ENCODE results near the gene WNT10A. TPM values are rescaled to one million over a fixed set of nuclear protein-coding genes. Genes with fewer than 3 reads are reported as not detected.

WNT10A gene
- total RNA-seq, 1 experiment from 2014 or later: 2.4 TPM

- BruUV-seq (replicated peaks): no TSS peak
- no peak overlapping the region for H3K4me3 Mint-ChIP-seq (ENCODE audit: low read depth, unreplicated experiment)
- H3K27ac Mint-ChIP-seq (ENCODE audit: unreplicated experiment): no peak overlapping the region
- DNase-seq: no peak
- TF ChIP-seq, protein P1, sequence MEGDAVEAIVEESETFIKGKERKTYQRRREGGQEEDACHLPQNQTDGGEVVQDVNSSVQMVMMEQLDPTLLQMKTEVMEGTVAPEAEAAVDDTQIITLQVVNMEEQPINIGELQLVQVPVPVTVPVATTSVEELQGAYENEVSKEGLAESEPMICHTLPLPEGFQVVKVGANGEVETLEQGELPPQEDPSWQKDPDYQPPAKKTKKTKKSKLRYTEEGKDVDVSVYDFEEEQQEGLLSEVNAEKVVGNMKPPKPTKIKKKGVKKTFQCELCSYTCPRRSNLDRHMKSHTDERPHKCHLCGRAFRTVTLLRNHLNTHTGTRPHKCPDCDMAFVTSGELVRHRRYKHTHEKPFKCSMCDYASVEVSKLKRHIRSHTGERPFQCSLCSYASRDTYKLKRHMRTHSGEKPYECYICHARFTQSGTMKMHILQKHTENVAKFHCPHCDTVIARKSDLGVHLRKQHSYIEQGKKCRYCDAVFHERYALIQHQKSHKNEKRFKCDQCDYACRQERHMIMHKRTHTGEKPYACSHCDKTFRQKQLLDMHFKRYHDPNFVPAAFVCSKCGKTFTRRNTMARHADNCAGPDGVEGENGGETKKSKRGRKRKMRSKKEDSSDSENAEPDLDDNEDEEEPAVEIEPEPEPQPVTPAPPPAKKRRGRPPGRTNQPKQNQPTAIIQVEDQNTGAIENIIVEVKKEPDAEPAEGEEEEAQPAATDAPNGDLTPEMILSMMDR (IDR thresholded peaks at IDR 0.05; ENCODE audit: unreplicated experiment): no peak
- H3K27me3 Mint-ChIP-seq (ENCODE audit: unreplicated experiment): peaks cover 65% of the 10 kb centered on the region
- peaks cover 11% of the 10 kb centered on the region for H3K36me3 Mint-ChIP-seq (ENCODE audit: insufficient read depth, unreplicated experiment)
- H3K9me3 Mint-ChIP-seq (ENCODE audit: low read depth, unreplicated experiment): no peaks in the 10 kb centered on the region
- intact Hi-C loops (cut with micrococcal nuclease; ENCODE audit: unreplicated experiment): loop anchor here (1.0 to 10.0 kb wide), 3 partner anchors 23 to 279 kb away; no protein-coding TSS in a partner anchor
- CTCF ChIA-PET: interaction anchor here (0.6 to 4.5 kb wide), 8 partner anchors 10 to 419 kb away, joined by 3 to 70 read pairs (median 9); no protein-coding TSS in a partner anchor
- H3K4me1 Mint-ChIP-seq (ENCODE audit: low read depth, unreplicated experiment): peaks cover 7% of the 10 kb centered on the region
Measured at GRCh38 chr2:218875692-218876246, 4.9 kb upstream of the WNT10A start.

- no TSS peak for BruUV-seq (replicated peaks)
- peaks cover 65% of the 10 kb centered on the region for H3K27me3 Mint-ChIP-seq (ENCODE audit: unreplicated experiment)
- intact Hi-C loops (cut with micrococcal nuclease; ENCODE audit: unreplicated experiment): loop anchor here (1.0 to 10.0 kb wide), 3 partner anchors 22 to 278 kb away; no protein-coding TSS in a partner anchor
Measured at GRCh38 chr2:218876562-218877219, 4.0 kb upstream of the WNT10A start.

GRCh38 chr2:218877331-218877730 is 3.3 kb upstream of the WNT10A start:
- DNase-seq: no peak
- Mint-ChIP-seq H3K36me3 (ENCODE audit: insufficient read depth, unreplicated experiment) (peaks cover 24% of the 10 kb centered on the region), H3K4me3 (ENCODE audit: low read depth, unreplicated experiment) (no peak overlapping the region), H3K27me3 (ENCODE audit: unreplicated experiment) (peaks cover 65% of the 10 kb centered on the region), H3K27ac (ENCODE audit: unreplicated experiment) (no peak overlapping the region), H3K9me3 (ENCODE audit: low read depth, unreplicated experiment) (no peaks in the 10 kb centered on the region), H3K4me1 (ENCODE audit: low read depth, unreplicated experiment) (peaks cover 21% of the 10 kb centered on the region)
- TF ChIP-seq, protein P1 (IDR thresholded peaks at IDR 0.05; ENCODE audit: unreplicated experiment): no peak
- intact Hi-C loops (cut with micrococcal nuclease; ENCODE audit: unreplicated experiment): loop anchor here (5.0 to 10.0 kb wide), 2 partner anchors 100 to 277 kb away; no protein-coding TSS in a partner anchor
- BruUV-seq (replicated peaks): no TSS peak
- CTCF ChIA-PET: interaction anchor here (1.7 to 4.5 kb wide), 2 partner anchors 18 to 20 kb away, joined by 9 to 70 read pairs; no protein-coding TSS in a partner anchor

More at GRCh38 chr2:218876562-218877219, 4.0 kb upstream of the WNT10A start:
- no peak overlapping the region for H3K27ac Mint-ChIP-seq (ENCODE audit: unreplicated experiment)
- DNase-seq: peak; percentile 82
- CTCF ChIA-PET: interaction anchor here (0.6 to 4.5 kb wide), 9 partner anchors 9 to 193 kb away, joined by 3 to 70 read pairs (median 9); no protein-coding TSS in a partner anchor
- H3K4me1 Mint-ChIP-seq (ENCODE audit: low read depth, unreplicated experiment): peaks cover 15% of the 10 kb centered on the region
- TF ChIP-seq, protein P1 (IDR thresholded peaks at IDR 0.05; ENCODE audit: unreplicated experiment): peak; percentile 95
- no peak overlapping the region for H3K4me3 Mint-ChIP-seq (ENCODE audit: low read depth, unreplicated experiment)
- H3K9me3 Mint-ChIP-seq (ENCODE audit: low read depth, unreplicated experiment): no peaks in the 10 kb centered on the region
- H3K36me3 Mint-ChIP-seq (ENCODE audit: insufficient read depth, unreplicated experiment): peaks cover 20% of the 10 kb centered on the region

- peaks cover 27% of the 10 kb centered on the region for H3K4me1 Mint-ChIP-seq (ENCODE audit: low read depth, unreplicated experiment)
Measured at GRCh38 chr2:218877891-218878290, 2.8 kb upstream of the WNT10A start.

More at GRCh38 chr2:218877891-218878290, 2.8 kb upstream of the WNT10A start:
- CTCF ChIA-PET: interaction anchor here (1.1 to 4.5 kb wide), 2 partner anchors 20 to 35 kb away, joined by 3 to 70 read pairs; no protein-coding TSS in a partner anchor
- intact Hi-C loops (cut with micrococcal nuclease; ENCODE audit: unreplicated experiment): loop anchor here (5.0 to 10.0 kb wide), 2 partner anchors 99 to 277 kb away; no protein-coding TSS in a partner anchor
- Mint-ChIP-seq H3K27me3 (ENCODE audit: unreplicated experiment) (peaks cover 65% of the 10 kb centered on the region), H3K4me3 (ENCODE audit: low read depth, unreplicated experiment) (no peak overlapping the region), H3K27ac (ENCODE audit: unreplicated experiment) (no peak overlapping the region), H3K9me3 (ENCODE audit: low read depth, unreplicated experiment) (no peaks in the 10 kb centered on the region), H3K36me3 (ENCODE audit: insufficient read depth, unreplicated experiment) (peaks cover 27% of the 10 kb centered on the region)
- TF ChIP-seq, protein P1 (IDR thresholded peaks at IDR 0.05; ENCODE audit: unreplicated experiment): no peak
- no TSS peak for BruUV-seq (replicated peaks)
- DNase-seq: no peak
